Measurements from ENCODE around the gene PLK5. TPM values are rescaled to one million over a fixed set of nuclear protein-coding genes. Genes with fewer than 3 reads are reported as not detected.
"Not testable (repeated sequence)": the region's sequence is repeated elsewhere in the genome, so short reads cannot be mapped to it uniquely, and the experiment has no call there.

Gene PLK5
- total and polyA plus RNA-seq, 7 donors = 0.32 to 0.36 TPM; not detected in 5

DNA sequence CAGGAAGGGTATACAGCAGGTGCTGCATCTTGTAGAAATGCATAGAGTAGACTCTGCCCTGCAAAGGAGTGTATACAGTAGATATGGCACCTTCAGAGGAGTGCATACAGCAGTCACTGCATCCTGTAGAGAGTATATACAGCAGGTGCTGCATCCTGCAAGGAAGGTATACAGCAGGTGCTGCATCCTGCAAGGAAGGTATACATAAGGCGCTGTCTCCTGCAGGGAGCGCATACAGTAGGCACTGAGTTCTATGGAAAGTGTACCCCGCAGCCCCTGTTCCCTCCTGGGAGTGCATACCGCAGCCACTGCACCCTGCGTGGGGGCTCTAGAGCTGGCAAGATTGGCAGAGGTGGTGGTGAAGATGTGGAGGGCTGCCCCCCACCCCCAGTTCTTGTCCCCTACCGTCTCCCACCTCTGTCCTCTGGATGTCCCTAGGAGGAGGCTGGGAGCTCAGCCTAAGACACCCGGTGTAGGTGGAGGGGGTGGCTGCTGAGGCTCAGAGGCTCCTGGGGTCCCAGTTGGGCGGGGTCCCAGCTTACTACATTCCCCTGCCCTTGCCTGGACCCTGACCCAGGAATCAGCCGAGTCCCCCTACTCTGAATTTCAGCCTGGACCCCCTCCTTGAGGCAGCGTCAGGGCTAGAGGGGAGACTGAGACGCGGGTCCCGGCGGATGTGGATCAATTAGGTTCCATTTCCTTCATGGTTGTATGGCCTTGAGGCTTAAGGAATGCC is 8.7 kb upstream of the PLK5 start:
- DNase-seq = no peak
- H3K4me1 ChIP-seq = peaks cover 0 to 22% (median 15%) of the 10 kb centered on the region in 4 donors
- H3K27ac ChIP-seq = no peak overlapping the region
- no peak overlapping the region for H3K4me3 ChIP-seq
- TF ChIP-seq POLR2A (IDR thresholded peaks at IDR 0.05) (no peak), POLR2AphosphoS5 (IDR thresholded peaks at IDR 0.05) (no peak), EP300 (IDR thresholded peaks at IDR 0.05) (no peak)
- TF ChIP-seq, protein P1, sequence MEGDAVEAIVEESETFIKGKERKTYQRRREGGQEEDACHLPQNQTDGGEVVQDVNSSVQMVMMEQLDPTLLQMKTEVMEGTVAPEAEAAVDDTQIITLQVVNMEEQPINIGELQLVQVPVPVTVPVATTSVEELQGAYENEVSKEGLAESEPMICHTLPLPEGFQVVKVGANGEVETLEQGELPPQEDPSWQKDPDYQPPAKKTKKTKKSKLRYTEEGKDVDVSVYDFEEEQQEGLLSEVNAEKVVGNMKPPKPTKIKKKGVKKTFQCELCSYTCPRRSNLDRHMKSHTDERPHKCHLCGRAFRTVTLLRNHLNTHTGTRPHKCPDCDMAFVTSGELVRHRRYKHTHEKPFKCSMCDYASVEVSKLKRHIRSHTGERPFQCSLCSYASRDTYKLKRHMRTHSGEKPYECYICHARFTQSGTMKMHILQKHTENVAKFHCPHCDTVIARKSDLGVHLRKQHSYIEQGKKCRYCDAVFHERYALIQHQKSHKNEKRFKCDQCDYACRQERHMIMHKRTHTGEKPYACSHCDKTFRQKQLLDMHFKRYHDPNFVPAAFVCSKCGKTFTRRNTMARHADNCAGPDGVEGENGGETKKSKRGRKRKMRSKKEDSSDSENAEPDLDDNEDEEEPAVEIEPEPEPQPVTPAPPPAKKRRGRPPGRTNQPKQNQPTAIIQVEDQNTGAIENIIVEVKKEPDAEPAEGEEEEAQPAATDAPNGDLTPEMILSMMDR (IDR thresholded peaks at IDR 0.05) = no peak
- intact Hi-C loops (cut with DNase I) = no loop called here
- H3K36me3 ChIP-seq = no peaks in the 10 kb centered on the region
- H3K9me3 ChIP-seq = no peaks in the 10 kb centered on the region
- WGBS, 2 donors = 62 to 69% methylated on average over 14 of the region's 14 CpGs
- peaks cover 0 to 36% (median 30%) of the 10 kb centered on the region in 3 donors for H3K27me3 ChIP-seq

DNA sequence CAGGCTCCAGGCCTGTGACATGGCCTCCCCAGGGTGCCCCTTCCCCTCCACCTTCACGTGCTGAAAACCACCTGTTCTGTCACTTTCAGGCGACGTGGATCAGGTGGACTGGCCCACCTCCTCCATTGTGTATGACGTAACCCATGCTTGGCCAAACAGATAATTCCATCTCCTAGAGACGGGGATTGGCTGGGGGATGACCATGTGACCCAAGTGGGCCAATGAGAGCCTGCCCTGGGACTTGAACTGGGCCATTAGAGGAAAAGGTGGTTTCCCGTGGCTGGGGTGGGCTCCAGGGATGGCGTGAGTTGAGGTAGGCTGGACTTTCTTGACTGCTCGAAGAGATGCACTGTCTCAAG is 7.5 kb upstream of the PLK5 start:
- DNase-seq = no peak
- WGBS, 2 donors = 69 to 70% methylated on average over 8 of the region's 8 CpGs
- no peak for TF ChIP-seq POLR2AphosphoS5 (IDR thresholded peaks at IDR 0.05)
- TF ChIP-seq, protein P1 (IDR thresholded peaks at IDR 0.05) = no peak
- TF ChIP-seq EP300 (IDR thresholded peaks at IDR 0.05) = no peak
- no peak for TF ChIP-seq POLR2A (IDR thresholded peaks at IDR 0.05)
- H3K27ac ChIP-seq = no peak overlapping the region
- no peaks in the 10 kb centered on the region for H3K9me3 ChIP-seq
- peaks cover 0 to 24% (median 17%) of the 10 kb centered on the region in 4 donors for H3K4me1 ChIP-seq
- no peaks in the 10 kb centered on the region for H3K36me3 ChIP-seq
- intact Hi-C loops (cut with DNase I) = no loop called here
- peaks cover 0 to 30% (median 26%) of the 10 kb centered on the region in 3 donors for H3K27me3 ChIP-seq
- no peak overlapping the region for H3K4me3 ChIP-seq

DNA sequence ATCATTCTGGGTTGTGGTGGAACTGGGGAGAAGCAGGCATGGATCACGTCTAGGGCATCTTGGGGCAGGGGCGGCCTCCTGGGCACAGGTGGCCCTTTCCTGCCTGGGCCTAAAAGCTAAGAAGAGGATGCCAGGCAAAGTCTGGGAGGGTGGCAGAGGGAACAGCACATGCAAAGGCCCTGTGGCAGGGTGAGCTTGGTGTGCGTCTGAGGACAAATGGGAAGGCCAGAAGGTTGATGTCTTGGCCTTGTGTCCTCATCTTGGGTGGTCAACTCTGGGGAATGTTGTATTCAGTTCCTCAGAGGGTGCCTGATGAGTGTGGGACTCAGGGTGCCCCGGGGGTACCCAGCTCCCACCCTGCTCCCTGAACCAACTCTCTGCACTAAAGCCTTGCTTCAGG is 5.4 kb upstream of the PLK5 start:
- DNase-seq = no peak
- H3K9me3 ChIP-seq = no peaks in the 10 kb centered on the region
- no peak overlapping the region for H3K4me3 ChIP-seq
- H3K36me3 ChIP-seq = no peaks in the 10 kb centered on the region
- H3K4me1 ChIP-seq = peaks cover 0 to 18% (median 14%) of the 10 kb centered on the region in 4 donors
- 83 to 87% methylated on average over 4 of the region's 4 CpGs for WGBS, 2 donors
- peaks cover 6 to 18% (median 18%) of the 10 kb centered on the region in 3 donors for H3K27me3 ChIP-seq
- intact Hi-C loops (cut with DNase I) = no loop called here
- no peak overlapping the region for H3K27ac ChIP-seq
- no peak for TF ChIP-seq EP300 (IDR thresholded peaks at IDR 0.05)
- TF ChIP-seq POLR2A (IDR thresholded peaks at IDR 0.05) = no peak
- TF ChIP-seq POLR2AphosphoS5 (IDR thresholded peaks at IDR 0.05) = no peak
- TF ChIP-seq, protein P1 (IDR thresholded peaks at IDR 0.05) = no peak

DNA sequence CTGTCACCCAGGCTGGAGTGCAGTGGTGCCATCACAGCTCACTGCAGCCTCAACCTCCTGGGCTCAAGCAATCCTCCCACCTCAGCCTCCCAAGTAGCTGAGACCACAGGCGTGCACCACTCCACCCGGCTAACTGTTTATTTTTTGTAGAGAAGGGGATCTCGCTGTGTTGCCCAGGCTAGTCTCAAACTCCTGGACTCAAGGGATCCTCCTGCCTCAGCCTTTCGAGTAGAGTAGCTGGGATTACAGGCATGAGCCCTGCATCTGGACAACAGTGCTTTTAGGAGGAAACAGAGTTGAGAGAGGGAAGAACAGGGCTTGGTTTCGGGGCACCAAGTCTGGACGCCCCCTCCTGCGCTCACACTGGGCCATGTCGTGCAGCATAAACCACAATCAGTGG is 4.1 kb upstream of the PLK5 start:
- 81 to 86% methylated on average over 8 of the region's 8 CpGs for WGBS, 2 donors
- H3K27ac ChIP-seq; H3K4me3 ChIP-seq; DNase-seq; intact Hi-C loops (cut with DNase I); H3K9me3 ChIP-seq; H3K36me3 ChIP-seq: not testable (repeated sequence)
- Histone ChIP-seq H3K4me1 (peaks cover 0 to 26% (median 20%) of the 10 kb centered on the region in 4 donors), H3K27me3 (peaks cover 15 to 22% (median 22%) of the 10 kb centered on the region in 3 donors)

DNA sequence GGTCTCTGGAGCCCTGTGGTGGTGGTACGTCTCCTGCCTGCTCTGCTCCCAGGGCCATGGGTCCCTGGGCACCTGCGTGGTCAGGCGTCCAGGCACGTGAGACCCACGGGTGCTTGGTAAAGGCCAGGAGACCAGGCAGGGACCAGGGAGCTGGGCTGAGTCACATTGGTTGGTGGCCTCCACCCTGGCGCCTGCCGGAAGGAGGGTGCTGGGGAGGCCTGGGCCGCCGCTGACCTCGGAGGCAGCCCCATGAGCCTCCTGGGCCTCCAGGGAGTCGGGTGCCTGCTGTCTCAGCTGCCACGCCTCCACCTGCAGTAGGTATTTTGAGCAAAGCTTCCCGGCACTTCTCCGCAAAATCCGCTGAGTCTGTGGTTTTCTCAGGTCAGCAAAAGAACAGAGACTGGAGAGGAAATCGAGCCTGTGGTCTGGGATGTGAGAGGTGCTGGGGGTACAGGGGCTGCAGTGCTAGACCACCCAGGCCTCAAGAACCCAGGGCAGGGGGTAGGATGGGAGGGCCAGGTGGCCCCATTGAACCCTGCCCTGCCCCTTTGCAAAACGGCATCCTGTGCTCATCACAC is 3.6 kb upstream of the PLK5 start:
- TF ChIP-seq EP300 (IDR thresholded peaks at IDR 0.05) (no peak), POLR2AphosphoS5 (IDR thresholded peaks at IDR 0.05) (no peak)
- no peaks in the 10 kb centered on the region for H3K9me3 ChIP-seq
- WGBS, 2 donors = 59 to 75% methylated on average over 17 of the region's 17 CpGs

More for the DNA sequence above, 3.6 kb upstream of the PLK5 start:
- intact Hi-C loops (cut with DNase I) = no loop called here
- H3K4me1 ChIP-seq = peaks cover 0 to 26% (median 20%) of the 10 kb centered on the region in 4 donors
- no peak overlapping the region for H3K4me3 ChIP-seq
- DNase-seq = no peak
- H3K27ac ChIP-seq = no peak overlapping the region
- peaks cover 20 to 27% (median 27%) of the 10 kb centered on the region in 3 donors for H3K27me3 ChIP-seq
- H3K36me3 ChIP-seq = no peaks in the 10 kb centered on the region
